Left lung (tissue), 10 donors: ENCODE results near the gene ETFB. TPM values are rescaled to one million over a fixed set of nuclear protein-coding genes. Genes with fewer than 3 reads are reported as not detected.

ENCODE experiments used
- ATAC-seq: fragments of 200-7000 bp; cut with Tn5 transposase; one replicate; pipeline ENCODE4 v1.9.1; 2020; ENCODE audit warnings: moderate library complexity
- DNase-seq, 4 donors: peaks; one replicate each; pipeline ENCODE4 v3.0.0-alpha.2; 2013 to 2020
- H3K27ac ChIP-seq, 2 donors: fragments of 200-600 bp; sonication (generic) in 1 of 2; one replicate each; pipeline versions ENCODE4 v1.5.0 to v1.8.0; 2020 to 2021
- H3K27me3 ChIP-seq, 2 donors: fragments of 200-600 bp; sonication (generic) in 1 of 2; one replicate each; pipeline versions ENCODE4 v1.5.0 to v1.8.0; 2020 to 2021
- H3K36me3 ChIP-seq, 2 donors: fragments of 200-600 bp; sonication (generic) in 1 of 2; one replicate each; pipeline versions ENCODE4 v1.5.0 to v1.8.0; 2020 to 2021
- H3K4me1 ChIP-seq, 2 donors: fragments of 200-600 bp; one replicate each; pipeline ENCODE4 v1.8.0; 2021
- H3K4me3 ChIP-seq, 2 donors: fragments of 200-600 bp; sonication (generic) in 1 of 2; one replicate each; pipeline versions ENCODE4 v1.5.0 to v1.8.0; 2020 to 2021; ENCODE audit warnings: mild to moderate bottlenecking in 1 of 2
- H3K9me3 ChIP-seq, 2 donors: fragments of 200-600 bp; sonication (generic) in 1 of 2; one replicate each; pipeline versions ENCODE4 v1.5.0 to v1.8.0; 2020 to 2021
- CTCF ChIP-seq, 2 donors: fragments of 200-600 bp; sonication (generic) in 1 of 2; IDR thresholded peaks; one replicate each; pipeline versions ENCODE4 v1.5.0 to v1.8.0; 2021; ENCODE audit warnings: antibody characterized with exemption in 2 of 2
- intact Hi-C, 2 donors: fragments of 100-400 bp; cut with DNase I; formaldehyde crosslinking; loops; one replicate each; pipeline versions ENCODE4 v1.11.2 to v1.14.2; 2022
- polyA plus RNA-seq, 6 donors: library from polyadenylated mRNA; unstranded; fragments of 120-200 nt; gene quantifications; one replicate each; pipeline ENCODE4 v1.2.1, GENCODE V29; 2013; ENCODE audit not compliant: insufficient read length in 6 of 6
- total RNA-seq, 2 donors: library from RNA; stranded (reverse); fragmentation: NEBNext Ultra II Directional; extraction: Animal tissue kit (Norgen Biotek cat#: 25700); gene quantifications; one replicate each; pipeline ENCODE4 v1.2.1, GENCODE V29; 2021
- donor health status: DM: no; HTN: yes; CAD: no.
- donor health status: DM: no; HTN: no; CAD: no.

ETFB gene
- total and polyA plus RNA-seq, 8 donors: 41.5 to 89.6 (median 47.9) TPM

DNA sequence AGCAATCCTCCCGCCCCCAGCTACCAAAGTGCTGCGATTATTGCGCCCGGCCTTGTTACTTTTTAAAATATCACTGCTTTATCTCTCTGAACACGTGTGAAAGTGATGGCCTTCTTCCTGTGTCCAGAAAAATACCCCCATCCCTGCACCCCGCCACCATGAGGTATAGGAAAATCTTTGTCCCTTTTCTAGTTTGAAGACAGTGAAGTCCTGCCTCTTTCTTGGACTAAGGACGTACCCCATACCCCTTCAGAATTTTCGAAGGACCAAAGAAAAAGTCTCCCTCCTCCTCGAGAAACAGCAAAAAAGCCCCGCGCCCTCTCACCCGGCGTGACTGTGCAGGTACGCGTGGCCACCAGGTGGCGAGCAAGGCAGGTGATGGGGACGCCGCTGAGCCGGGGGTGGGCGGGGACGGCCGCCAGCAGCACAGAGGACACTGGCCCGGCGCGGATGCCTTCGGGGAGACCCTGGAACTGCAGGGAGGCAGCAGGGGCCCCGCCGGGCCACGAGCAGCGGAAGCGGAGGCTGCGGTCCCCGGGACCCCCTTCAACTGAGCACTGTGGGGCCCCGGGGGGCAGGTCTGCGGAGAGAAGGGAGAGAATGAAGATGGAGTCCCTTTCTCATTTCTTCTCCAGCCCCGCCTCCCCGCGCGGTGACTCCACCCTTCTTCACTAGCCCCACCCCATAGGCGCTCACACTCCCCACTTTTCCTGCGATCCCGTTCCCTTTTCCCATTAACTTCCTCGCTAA is 27.4 kb downstream of the ETFB start:
- intact Hi-C loops: no loop called here
- Histone ChIP-seq H3K27me3 (peaks cover 0 to 14% of the 10 kb centered on the region in 2 donors), H3K9me3 (no peaks in the 10 kb centered on the region), H3K36me3 (no peaks in the 10 kb centered on the region), H3K27ac (peak overlapping the region; percentile 69 to 78), H3K4me3 (peak overlapping the region; percentile 62 to 75), H3K4me1 (peaks cover 2 to 20% of the 10 kb centered on the region in 2 donors)
- TF ChIP-seq CTCF (IDR thresholded peaks at IDR 0.05): peak; percentile 80 to 88
- ATAC-seq (peak; percentile 82), DNase-seq (peak; percentile 67 to 95 (median 80))

GRCh38 chr19:51337861-51338562 is 28.2 kb downstream of the ETFB start:
- Histone ChIP-seq H3K27me3 (peaks cover 0 to 14% of the 10 kb centered on the region in 2 donors), H3K27ac (no peak overlapping the region), H3K4me3 (no peak overlapping the region), H3K9me3 (no peaks in the 10 kb centered on the region), H3K36me3 (no peaks in the 10 kb centered on the region), H3K4me1 (peaks cover 2 to 20% of the 10 kb centered on the region in 2 donors)
- intact Hi-C loops: no loop called here
- ATAC-seq (no peak), DNase-seq (no peak)
- no peak for TF ChIP-seq CTCF (IDR thresholded peaks at IDR 0.05)

- TF ChIP-seq CTCF (IDR thresholded peaks at IDR 0.05): no peak
- Histone ChIP-seq H3K9me3 (no peaks in the 10 kb centered on the region), H3K27ac (no peak overlapping the region), H3K36me3 (no peaks in the 10 kb centered on the region), H3K4me3 (no peak overlapping the region), H3K27me3 (peaks cover 0 to 14% of the 10 kb centered on the region in 2 donors), H3K4me1 (peaks cover 2 to 20% of the 10 kb centered on the region in 2 donors)
- ATAC-seq (no peak), DNase-seq (no peak)
- intact Hi-C loops: no loop called here
These were observed 28.9 kb downstream of the ETFB start for GRCh38 chr19:51337141-51337860.

DNA sequence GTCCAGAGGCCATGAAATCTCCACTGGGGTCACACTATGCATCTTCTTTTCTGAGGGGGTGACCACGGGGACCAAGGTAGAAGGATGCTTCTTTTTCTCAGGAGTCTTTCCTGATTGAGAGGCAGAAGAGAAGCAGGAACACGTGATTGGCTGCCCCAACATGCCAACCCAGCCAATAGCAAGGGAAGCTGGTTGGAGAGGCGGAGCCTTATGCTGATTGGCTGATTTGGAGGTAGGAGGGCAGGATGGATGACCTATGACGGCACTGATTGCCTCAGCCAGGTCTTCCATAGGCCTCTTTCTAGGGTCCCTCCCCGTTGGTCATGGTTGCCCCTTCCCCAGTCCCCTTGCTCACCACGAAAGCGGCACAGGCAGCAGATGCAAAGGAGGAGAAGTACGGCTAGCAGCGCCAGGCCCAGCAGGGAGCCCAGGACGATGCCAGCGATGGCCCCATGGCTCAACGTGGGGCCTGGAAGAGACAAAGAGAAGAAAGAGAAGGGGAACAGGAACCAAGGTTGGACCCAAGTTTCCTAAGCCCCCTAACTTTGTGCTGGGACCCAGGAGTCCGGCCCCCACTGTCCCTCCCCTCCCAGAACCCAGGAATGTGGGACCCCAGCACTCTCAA is 32.2 kb downstream of the ETFB start:
- intact Hi-C loops: no loop called here
- H3K4me3 ChIP-seq: no peak overlapping the region

More for the DNA sequence above, 32.2 kb downstream of the ETFB start:
- Histone ChIP-seq H3K36me3 (no peaks in the 10 kb centered on the region), H3K9me3 (no peaks in the 10 kb centered on the region), H3K27me3 (peaks cover 0 to 17% of the 10 kb centered on the region in 2 donors), H3K27ac (no peak overlapping the region), H3K4me1 (peaks cover 0 to 9% of the 10 kb centered on the region in 2 donors)
- TF ChIP-seq CTCF (IDR thresholded peaks at IDR 0.05): no peak
- no peak for DNase-seq
- no peak for ATAC-seq
